H1 (cell line): Measurements from ENCODE around the gene DBNDD2. TPM values are rescaled to one million over a fixed set of nuclear protein-coding genes. Genes with fewer than 3 reads are reported as not detected.

Experiments used
- CTCF ChIA-PET: fragments of 300-600 bp; sonication (Branson Sonifier 250); formaldehyde crosslinking; loops from one replicate; lab custom pipeline; 2021; ENCODE audit not compliant: partially characterized antibody; lab: Charles Lee
- POLR2A ChIA-PET: fragments of 300-600 bp; sonication (Branson Sonifier 250); formaldehyde crosslinking; loops from one replicate; lab custom pipeline; 2021; ENCODE audit warnings: inconsistent platforms; ENCODE audit not compliant: partially characterized antibody; lab: Charles Lee
- DNase-seq, 2 experiments: peaks; one replicate each; pipeline versions ENCODE4 v3.0.0 to v3.0.0-alpha.2; 2010 to 2022; ENCODE audit warnings: low spot score in 2 of 2, low read depth in 1 of 2, mixed read lengths in 1 of 2
- FAIRE-seq: peaks from 2 replicates; lab custom pipeline; 2011; peaks lifted over from hg19 to GRCh38; lab: Jason Lieb, UNC
- H2AFZ ChIP-seq: 2 replicates; pipeline ENCODE4 v1.8.1; 2012; ENCODE audit warnings: low read length, inconsistent platforms
- H2AK5ac ChIP-seq: 2 replicates; pipeline ENCODE4 v1.6.1; 2013; ENCODE audit warnings: low read depth, low read length
- H2BK120ac ChIP-seq: replicated peaks from 2 replicates; pipeline ENCODE3; 2013; ENCODE audit warnings: low read depth, low read length, inconsistent platforms
- H2BK12ac ChIP-seq: 2 replicates; pipeline ENCODE4 v1.6.1; 2013; ENCODE audit warnings: low read depth, low read length
- H2BK15ac ChIP-seq: 2 replicates; pipeline ENCODE4 v1.6.1; 2013; ENCODE audit warnings: low read length
- H2BK20ac ChIP-seq: 2 replicates; pipeline ENCODE4 v1.6.1; 2013; ENCODE audit warnings: low read length
- H2BK5ac ChIP-seq: 2 replicates; pipeline ENCODE4 v1.6.1; 2013; ENCODE audit warnings: low read depth, low read length
- H3K14ac ChIP-seq: 2 replicates; pipeline ENCODE4 v1.6.1; 2013; ENCODE audit warnings: inconsistent platforms; ENCODE audit not compliant: insufficient read length
- H3K18ac ChIP-seq: 2 replicates; pipeline ENCODE4 v1.6.1; 2013; ENCODE audit warnings: low read length; ENCODE audit errors: extremely low read depth
- H3K23ac ChIP-seq: 2 replicates; pipeline ENCODE4 v1.6.1; 2013; ENCODE audit warnings: inconsistent platforms; ENCODE audit not compliant: insufficient read length
- H3K23me2 ChIP-seq: 2 replicates; pipeline ENCODE4 v1.6.1; 2013; ENCODE audit warnings: low read depth, low read length
- H3K27ac ChIP-seq: 2 replicates; pipeline ENCODE4 v1.6.1; 2011; ENCODE audit warnings: low read depth, low read length, inconsistent platforms
- H3K27me3 ChIP-seq, 4 experiments: replicated peaks in 1 of 4; 1 replicate in 1 of 4; 2 replicates in 3 of 4; pipeline versions ENCODE4 v1.6.1 to v1.8.1; 2011 to 2013; ENCODE audit warnings: low read length in 3 of 4, mild to moderate bottlenecking in 3 of 4, inconsistent platforms in 2 of 4, mixed read lengths in 2 of 4, moderate library complexity in 1 of 4; ENCODE audit not compliant: control insufficient read depth in 3 of 4, insufficient read depth in 3 of 4; ENCODE audit errors: extremely low read depth in 1 of 4
- H3K36me3 ChIP-seq, 4 experiments: 2 replicates each; pipeline versions ENCODE4 v1.6.1 to v1.8.1; 2011 to 2013; ENCODE audit warnings: mild to moderate bottlenecking in 4 of 4, low read length in 3 of 4, moderate library complexity in 2 of 4, control low read depth in 1 of 4, inconsistent platforms in 1 of 4; ENCODE audit not compliant: insufficient read depth in 4 of 4, control insufficient read depth in 2 of 4
- H3K4ac ChIP-seq: replicated peaks from 2 replicates; pipeline ENCODE3; 2013; ENCODE audit warnings: low read length, low read depth, mixed read lengths, inconsistent platforms; ENCODE audit not compliant: insufficient read length
- H3K4me1 ChIP-seq, 4 experiments: replicated peaks in 1 of 4; 1 replicate in 1 of 4; 2 replicates in 3 of 4; pipeline versions ENCODE4 v1.6.1 to v1.8.1; 2011 to 2013; ENCODE audit warnings: low read length in 3 of 4, inconsistent platforms in 2 of 4, mixed read lengths in 1 of 4; ENCODE audit not compliant: insufficient read depth in 4 of 4, control insufficient read depth in 3 of 4
- H3K4me2 ChIP-seq, 2 experiments: 2 replicates each; pipeline versions ENCODE4 v1.6.1 to v1.8.1; 2011 to 2013; ENCODE audit warnings: low read depth in 2 of 2, low read length in 2 of 2, control low read depth in 1 of 2, inconsistent platforms in 1 of 2, mild to moderate bottlenecking in 1 of 2; ENCODE audit not compliant: insufficient read depth in 1 of 2
- H3K4me3 ChIP-seq, 4 experiments: fragments of 200-600, 300-600 bp in 1 of 4; sonication (generic), shearing (Covaris generic), sonication (Bioruptor Twin) in 1 of 4; 2 replicates each; pipeline versions ENCODE4 v1.5.1 to v1.8.1; 2011 to 2016; ENCODE audit warnings: low read length in 4 of 4, low read depth in 3 of 4, control low read depth in 2 of 4, inconsistent platforms in 2 of 4, mild to moderate bottlenecking in 2 of 4, mixed read lengths in 1 of 4, moderate library complexity in 1 of 4; ENCODE audit not compliant: insufficient read depth in 2 of 4; ENCODE audit errors: extremely low read depth in 1 of 4
- H3K56ac ChIP-seq: replicated peaks from 2 replicates; pipeline ENCODE3; 2013; ENCODE audit warnings: low read depth, mild to moderate bottlenecking, mixed read lengths, low read length, inconsistent platforms; ENCODE audit not compliant: insufficient read length
- H3K79me1 ChIP-seq: 2 replicates; pipeline ENCODE4 v1.6.1; 2013; ENCODE audit warnings: low read depth, low read length, control low read depth
- H3K79me2 ChIP-seq, 2 experiments: 2 replicates each; pipeline versions ENCODE4 v1.6.1 to v1.8.1; 2012 to 2013; ENCODE audit warnings: low read length in 2 of 2, mild to moderate bottlenecking in 2 of 2, inconsistent platforms in 1 of 2; ENCODE audit not compliant: insufficient read depth in 2 of 2, control insufficient read depth in 1 of 2
- H3K9ac ChIP-seq, 4 experiments: replicated peaks in 1 of 4; 1 replicate in 1 of 4; 2 replicates in 3 of 4; pipeline versions ENCODE4 v1.6.1 to v1.8.1; 2011 to 2013; ENCODE audit warnings: low read depth in 3 of 4, low read length in 3 of 4, control low read depth in 2 of 4, mild to moderate bottlenecking in 2 of 4, moderate library complexity in 2 of 4, inconsistent platforms in 1 of 4; ENCODE audit errors: extremely low read depth in 1 of 4
- H3K9me3 ChIP-seq, 2 experiments: 2 replicates each; pipeline versions ENCODE4 v1.6.1 to v1.8.1; 2012 to 2013; ENCODE audit warnings: mild to moderate bottlenecking in 2 of 2, moderate library complexity in 2 of 2, control low read depth in 1 of 2, inconsistent platforms in 1 of 2, low read depth in 1 of 2, low read length in 1 of 2, mixed read lengths in 1 of 2; ENCODE audit not compliant: insufficient read depth in 2 of 2
- H4K20me1 ChIP-seq, 2 experiments: replicated peaks in 1 of 2; 2 replicates each; pipeline versions ENCODE3 to v1.8.1; 2011 to 2013; ENCODE audit warnings: inconsistent platforms in 2 of 2, low read length in 2 of 2, mild to moderate bottlenecking in 1 of 2; ENCODE audit not compliant: insufficient read depth in 2 of 2, control insufficient read depth in 1 of 2
- H4K5ac ChIP-seq: 2 replicates; pipeline ENCODE4 v1.6.1; 2013; ENCODE audit warnings: low read length, low read depth, mixed read lengths, inconsistent platforms; ENCODE audit not compliant: insufficient read length
- H4K8ac ChIP-seq: 2 replicates; pipeline ENCODE4 v1.8.0; 2013; ENCODE audit warnings: mild to moderate bottlenecking, moderate library complexity, low read length, inconsistent platforms; ENCODE audit not compliant: insufficient read depth; ENCODE audit errors: extremely low read depth
- H4K91ac ChIP-seq: replicated peaks from 2 replicates; pipeline ENCODE3; 2013; ENCODE audit warnings: low read length, mixed read lengths, inconsistent platforms; ENCODE audit not compliant: insufficient read length
- ATF3 ChIP-seq: IDR thresholded peaks from 2 replicates; pipeline ENCODE4 v1.6.1; 2011; ENCODE audit warnings: low read depth, mild to moderate bottlenecking, low read length; ENCODE audit not compliant: insufficient read depth
- NANOG ChIP-seq: IDR thresholded peaks from 2 replicates; pipeline ENCODE4 v1.6.1; 2011; ENCODE audit warnings: low read length, low read depth, mild to moderate bottlenecking, inconsistent platforms; ENCODE audit not compliant: insufficient read depth, poor library complexity, severe bottlenecking
- NRF1 ChIP-seq: IDR thresholded peaks from 2 replicates; pipeline ENCODE4 v1.6.1; 2011; ENCODE audit warnings: mild to moderate bottlenecking, low read depth, low read length, improper control_type of control experiment
- RXRA ChIP-seq: IDR thresholded peaks from 2 replicates; pipeline ENCODE4 v1.6.1; 2011; ENCODE audit warnings: low read depth, mild to moderate bottlenecking, low read length, moderate library complexity; ENCODE audit not compliant: insufficient read depth
- WGBS, 2 experiments: shearing (Covaris generic) in 1 of 2; methylation state at CpG; one replicate each; pipeline versions ENCODE4 v1.1.6 to v1.1.7; 2013 to 2015; ENCODE audit warnings: low lambda C conversion rate in 2 of 2, mixed read lengths in 2 of 2, inconsistent platforms in 1 of 2, low coverage in 1 of 2, missing lambda C conversion rate in 1 of 2; ENCODE audit not compliant: insufficient replicate concordance in 2 of 2, insufficient coverage in 1 of 2, insufficient read length in 1 of 2; ENCODE audit errors: extremely low coverage in 1 of 2, missing lambda C conversion rate in 1 of 2; 5-methylcytosine and 5-hydroxymethylcytosine counted together
- polyA plus RNA-seq, 7 experiments: library from polyadenylated mRNA; depleted of rRNA in 3 of 7; stranded (reverse) in 5 of 7; unstranded in 2 of 7; fragments of >200 nt in 5 of 7; fragments of 200-250 nt in 2 of 7; gene quantifications; 1 replicate in 5 of 7; 2 replicates in 1 of 7; 4 replicates in 1 of 7; pipeline versions ENCODE4 v1.2.1 to v1.2.3, GENCODE V29; 2011 to 2013; ENCODE audit warnings: missing spikeins in 2 of 7, mixed read lengths in 2 of 7
- total RNA-seq: library from RNA; stranded (reverse); fragmentation: NEBNext Ultra II Directional; extraction: Animal tissue kit (Norgen Biotek cat#: 25700); gene quantifications from 2 replicates; pipeline ENCODE4 v1.2.1, GENCODE V29; 2021

DBNDD2 gene
- total and polyA plus RNA-seq, 2 of the 8 experiments (the other 6 are each of a cell fraction or from before 2014, with no cell fraction given) = 55.8 to 96.3 TPM

GRCh38 chr20:45409521-45410272 is 1.6 kb downstream of the DBNDD2 start:
- Histone ChIP-seq H2BK20ac (no peak overlapping the region), H4K8ac (no peak overlapping the region), H3K14ac (no peak overlapping the region), H3K4me3 (no peak overlapping the region), H3K56ac (no peak overlapping the region), H3K9ac (no peak overlapping the region), H2BK12ac (no peak overlapping the region), H2BK15ac (no peak overlapping the region), H4K20me1 (peaks cover 4 to 5% of the 10 kb centered on the region in 2 experiments), H3K9me3 (no peaks in the 10 kb centered on the region), H3K27me3 (peaks cover 2 to 15% (median 10%) of the 10 kb centered on the region in 4 experiments; a peak in 6 of 7 replicates), H3K4me2 (no peak overlapping the region), H3K36me3 (peaks cover 5 to 15% (median 13%) of the 10 kb centered on the region in 4 experiments), H2BK120ac (no peak overlapping the region)
- WGBS, 2 experiments = 92% methylated on average over 7 of the region's 7 CpGs; no CpG with 5 or more reads in 1 of the 2 experiments
- FAIRE-seq = no peak
- ChIA-PET POLR2A (interaction anchor here (1.5 to 1.6 kb wide), 2 partner anchors 12 to 18 kb away, joined by 3 read pairs; no protein-coding TSS in a partner anchor), CTCF (interaction anchor here (1.5 to 12.6 kb wide), 4 partner anchors 27 to 59 kb away, joined by 3 to 127 read pairs (median 4); partner anchors contain the start of gene TP53TG5)
- no peak for TF ChIP-seq RXRA
- no peak for TF ChIP-seq NANOG
- TF ChIP-seq ATF3 = no peak
- no peak for TF ChIP-seq NRF1
- TF ChIP-seq, all 59 proteins: peak for 0
- Histone ChIP-seq H3K79me1 (no peaks in the 10 kb centered on the region), H4K91ac (no peak overlapping the region), H3K23ac (no peak overlapping the region), H2AK5ac (no peak overlapping the region), H3K23me2 (peaks cover 21% of the 10 kb centered on the region), H3K18ac (no peak overlapping the region), H3K27ac (no peak overlapping the region), H2AFZ (no peak overlapping the region), H2BK5ac (no peak overlapping the region), H3K4ac (no peak overlapping the region), H4K5ac (no peak overlapping the region), H3K4me1 (peaks cover 0 to 8% (median 3%) of the 10 kb centered on the region in 4 experiments; a peak in 4 of 7 replicates), H3K79me2 (peaks cover 0 to 9% of the 10 kb centered on the region in 2 experiments; a peak in 1 of 4 replicates)
- DNase-seq = no peak
